Keratinocyte (primary cell): ENCODE results near the gene ABHD8. TPM values are rescaled to one million over a fixed set of nuclear protein-coding genes. Genes with fewer than 3 reads are reported as not detected.

Experiments
- DNase-seq: peaks from one replicate; pipeline ENCODE4 v3.0.0-alpha.2; 2011; ENCODE audit warnings: low read depth, missing footprints, low spot score
- FAIRE-seq: peaks from 2 replicates; lab custom pipeline; 2011; peaks lifted over from hg19 to GRCh38; lab: Jason Lieb, UNC
- H2AFZ ChIP-seq: 2 replicates; pipeline ENCODE4 v1.6.0; 2012; ENCODE audit warnings: low read length, control low read depth, inconsistent platforms; ENCODE audit not compliant: control insufficient read depth
- H3K27ac ChIP-seq: 2 replicates; pipeline ENCODE4 v1.5.1; 2011; ENCODE audit warnings: low read length; ENCODE audit not compliant: control insufficient read depth, insufficient read depth
- H3K27me3 ChIP-seq: 3 replicates; pipeline ENCODE4 v1.6.0; 2011; ENCODE audit warnings: low read length; ENCODE audit not compliant: control insufficient read depth, insufficient read depth; ENCODE audit errors: extremely low read depth
- H3K36me3 ChIP-seq, 2 experiments: 2 replicates in 1 of 2; 3 replicates in 1 of 2; pipeline ENCODE4 v1.5.1; 2011; ENCODE audit warnings: low read length in 2 of 2, mild to moderate bottlenecking in 1 of 2; ENCODE audit not compliant: control insufficient read depth in 2 of 2, insufficient read depth in 2 of 2; ENCODE audit errors: extremely low read depth in 1 of 2
- H3K4me1 ChIP-seq: 3 replicates; pipeline ENCODE4 v1.5.1; 2011; ENCODE audit warnings: low read length; ENCODE audit not compliant: control insufficient read depth, insufficient read depth; ENCODE audit errors: extremely low read depth
- H3K4me2 ChIP-seq: 3 replicates; pipeline ENCODE4 v1.6.0; 2011; ENCODE audit warnings: low read depth, low read length; ENCODE audit not compliant: control insufficient read depth, insufficient read depth; ENCODE audit errors: extremely low read depth
- H3K4me3 ChIP-seq, 3 experiments: fragments of 200-600 bp in 1 of 3; sonication (generic) in 1 of 3; 2 replicates in 2 of 3; 3 replicates in 1 of 3; pipeline ENCODE4 v1.5.1; 2011 to 2016; ENCODE audit warnings: low read length in 3 of 3, mild to moderate bottlenecking in 3 of 3, control low read depth in 2 of 3, inconsistent platforms in 1 of 3, low read depth in 1 of 3, mixed read lengths in 1 of 3, mixed run types in 1 of 3, moderate library complexity in 1 of 3; ENCODE audit not compliant: control insufficient read depth in 2 of 3, insufficient read depth in 2 of 3; ENCODE audit errors: extremely low read depth in 1 of 3
- H3K79me2 ChIP-seq: 2 replicates; pipeline ENCODE4 v1.6.0; 2012; ENCODE audit warnings: low read length; ENCODE audit not compliant: control insufficient read depth, insufficient read depth
- H3K9ac ChIP-seq: 3 replicates; pipeline ENCODE4 v1.6.0; 2011; ENCODE audit warnings: low read length; ENCODE audit not compliant: control insufficient read depth, insufficient read depth; ENCODE audit errors: extremely low read depth
- H3K9me1 ChIP-seq: 3 replicates; pipeline ENCODE4 v1.6.0; 2011; ENCODE audit warnings: low read length; ENCODE audit not compliant: control insufficient read depth, insufficient read depth; ENCODE audit errors: extremely low read depth
- H3K9me3 ChIP-seq: 2 replicates; pipeline ENCODE4 v1.5.1; 2012; ENCODE audit warnings: low read depth, low read length; ENCODE audit not compliant: control insufficient read depth
- H4K20me1 ChIP-seq: 3 replicates; pipeline ENCODE4 v1.6.0; 2011; ENCODE audit warnings: low read length; ENCODE audit not compliant: control insufficient read depth, insufficient read depth; ENCODE audit errors: extremely low read depth
- EZH2 ChIP-seq: IDR thresholded peaks from one replicate; pipeline ENCODE4 v1.6.1; 2012; ENCODE audit warnings: inconsistent platforms, mild to moderate bottlenecking, low read length, moderate library complexity
- dilution Hi-C: fragments of 300-500 bp; cut with MboI; formaldehyde crosslinking; loops from one replicate; pipeline ENCODE4 v1.7.0; 2020; ENCODE audit warnings: low sequenced_read_pairs; ENCODE audit not compliant: extremely low pct_ligation_motif_present
- polyA plus RNA-seq, 5 experiments: library from polyadenylated mRNA; depleted of rRNA in 3 of 5; stranded (reverse) in 3 of 5; stranded (forward) in 1 of 5; unstranded in 1 of 5; fragments of >200 nt; gene quantifications; 1 replicate in 1 of 5; 2 replicates in 3 of 5; 3 replicates in 1 of 5; pipeline versions ENCODE4 v1.2.1 to v1.2.3, GENCODE V29; 2011 to 2012; ENCODE audit warnings: missing spikeins in 2 of 5, low read depth in 1 of 5, low replicate concordance in 1 of 5
- TF ChIP-seq, protein P1 (sequence below), 3 experiments: IDR thresholded peaks in 1 of 3; conservative IDR thresholded peaks in 1 of 3; optimal IDR thresholded peaks in 1 of 3; 2 replicates in 2 of 3; 3 replicates in 1 of 3; pipeline versions ENCODE3 to v1.5.1; 2011; ENCODE audit warnings: low read length in 3 of 3, mild to moderate bottlenecking in 3 of 3, moderate library complexity in 2 of 3, control low read depth in 1 of 3, inconsistent platforms in 1 of 3; ENCODE audit not compliant: insufficient read depth in 2 of 3; ENCODE audit errors: extremely low read depth in 1 of 3

Gene ABHD8
- polyA plus RNA-seq, 1 donor (not counting 4 experiments of a cell fraction or from before 2014, with no cell fraction given): 4.1 TPM

DNA sequence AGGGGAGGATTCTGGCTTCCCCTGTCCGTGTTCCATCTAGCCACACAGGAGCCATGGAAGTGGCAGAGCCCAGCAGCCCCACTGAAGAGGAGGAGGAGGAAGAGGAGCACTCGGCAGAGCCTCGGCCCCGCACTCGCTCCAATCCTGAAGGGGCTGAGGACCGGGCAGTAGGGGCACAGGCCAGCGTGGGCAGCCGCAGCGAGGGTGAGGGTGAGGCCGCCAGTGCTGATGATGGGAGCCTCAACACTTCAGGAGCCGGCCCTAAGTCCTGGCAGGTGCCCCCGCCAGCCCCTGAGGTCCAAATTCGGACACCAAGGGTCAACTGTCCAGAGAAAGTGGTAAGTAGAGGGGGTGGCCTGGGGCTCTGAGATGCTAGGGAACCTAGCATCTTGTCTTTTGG, 34.5 kb downstream of the ABHD8 start:
- Histone ChIP-seq H3K36me3 (peaks cover 12 to 15% of the 10 kb centered on the region in 2 experiments), H3K4me2 (no peak overlapping the region), H2AFZ (no peak overlapping the region), H3K79me2 (peaks cover 10% of the 10 kb centered on the region), H3K9ac (no peak overlapping the region), H3K27me3 (no peaks in the 10 kb centered on the region), H3K9me1 (no peaks in the 10 kb centered on the region), H3K4me1 (peaks cover 8% of the 10 kb centered on the region), H4K20me1 (no peaks in the 10 kb centered on the region), H3K27ac (no peak overlapping the region), H3K9me3 (no peaks in the 10 kb centered on the region), H3K4me3 (no peak overlapping the region)
- dilution Hi-C loops: no loop called here
- FAIRE-seq: no peak
- TF ChIP-seq, protein P1, sequence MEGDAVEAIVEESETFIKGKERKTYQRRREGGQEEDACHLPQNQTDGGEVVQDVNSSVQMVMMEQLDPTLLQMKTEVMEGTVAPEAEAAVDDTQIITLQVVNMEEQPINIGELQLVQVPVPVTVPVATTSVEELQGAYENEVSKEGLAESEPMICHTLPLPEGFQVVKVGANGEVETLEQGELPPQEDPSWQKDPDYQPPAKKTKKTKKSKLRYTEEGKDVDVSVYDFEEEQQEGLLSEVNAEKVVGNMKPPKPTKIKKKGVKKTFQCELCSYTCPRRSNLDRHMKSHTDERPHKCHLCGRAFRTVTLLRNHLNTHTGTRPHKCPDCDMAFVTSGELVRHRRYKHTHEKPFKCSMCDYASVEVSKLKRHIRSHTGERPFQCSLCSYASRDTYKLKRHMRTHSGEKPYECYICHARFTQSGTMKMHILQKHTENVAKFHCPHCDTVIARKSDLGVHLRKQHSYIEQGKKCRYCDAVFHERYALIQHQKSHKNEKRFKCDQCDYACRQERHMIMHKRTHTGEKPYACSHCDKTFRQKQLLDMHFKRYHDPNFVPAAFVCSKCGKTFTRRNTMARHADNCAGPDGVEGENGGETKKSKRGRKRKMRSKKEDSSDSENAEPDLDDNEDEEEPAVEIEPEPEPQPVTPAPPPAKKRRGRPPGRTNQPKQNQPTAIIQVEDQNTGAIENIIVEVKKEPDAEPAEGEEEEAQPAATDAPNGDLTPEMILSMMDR (optimal IDR thresholded peaks at IDR 0.05 in 1 of 3, IDR thresholded peaks at IDR 0.05 in 1 of 3, conservative IDR thresholded peaks at IDR 0.05 in 1 of 3; ENCODE audit: extremely low read depth in 1 of 3, insufficient read depth in 2 of 3, low read length in 3 of 3): no peak
- no peak for TF ChIP-seq EZH2
- DNase-seq: no peak

DNA sequence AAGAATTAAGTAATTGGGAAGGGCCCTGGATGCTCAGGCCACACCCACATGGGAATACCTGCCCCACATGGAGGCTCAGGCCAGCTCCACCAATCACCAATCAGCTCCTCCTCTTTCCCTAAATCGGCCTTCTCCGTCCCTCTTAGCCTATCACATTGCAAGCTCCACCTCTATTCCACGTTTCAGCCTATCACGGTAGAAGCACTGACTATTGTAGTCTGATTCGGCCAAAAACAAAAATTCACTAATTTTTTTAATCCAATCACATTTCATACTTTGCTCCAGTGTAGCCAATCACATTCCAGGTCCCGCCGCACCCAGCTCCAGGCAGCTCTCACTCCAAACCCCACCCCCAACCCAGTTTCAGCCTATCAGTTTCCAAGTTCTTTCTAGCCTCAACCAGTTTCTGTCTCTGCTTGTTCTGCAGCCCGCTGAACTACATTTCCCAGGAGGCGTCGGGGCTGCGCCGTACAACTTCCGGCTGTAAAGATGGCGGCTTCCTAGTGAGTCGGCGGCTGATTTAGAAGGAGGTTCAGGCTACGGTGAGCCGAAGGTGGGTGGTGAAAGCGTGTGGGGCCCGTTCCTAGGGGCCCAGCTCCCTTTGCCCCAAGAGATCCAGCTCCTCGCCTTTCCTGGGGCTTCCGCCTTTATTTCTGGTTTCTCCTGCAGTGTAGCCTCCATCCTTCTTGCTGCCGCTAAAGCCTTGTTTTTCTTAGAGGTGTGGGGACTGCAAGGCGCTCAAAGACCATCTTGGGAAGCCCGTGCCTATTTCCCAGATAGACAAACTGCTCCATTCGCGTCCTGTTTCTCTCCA, 36.0 kb downstream of the ABHD8 start, which contains the start of gene BABAM1:
Gene BABAM1, plus strand, starts transcription at position 469 of the 814 bp plus-strand sequence. CDS start 1,364 bp downstream, outside the sequence.
- FAIRE-seq (peak; percentile 88), DNase-seq (peak; percentile 94)
- peak within 1 kb of the TSS; percentile 91 for H3K27ac ChIP-seq
- no peaks in the 10 kb centered on the region for H3K9me1 ChIP-seq
- peaks cover 10% of the 10 kb centered on the region for H3K79me2 ChIP-seq
- H3K4me3 ChIP-seq: peak within 1 kb of the TSS; percentile 61 to 93 (median 90)
- H3K4me1 ChIP-seq: peaks cover 8% of the 10 kb centered on the region
- no peaks in the 10 kb centered on the region for H3K9me3 ChIP-seq
- H2AFZ ChIP-seq: peak within 1 kb of the TSS; percentile 93
- no peaks in the 10 kb centered on the region for H4K20me1 ChIP-seq
- no peaks in the 10 kb centered on the region for H3K27me3 ChIP-seq
- peaks cover 10 to 12% of the 10 kb centered on the region in 2 experiments for H3K36me3 ChIP-seq
- H3K4me2 ChIP-seq: peak within 1 kb of the TSS; percentile 99
- no peak for TF ChIP-seq EZH2
- TF ChIP-seq, protein P1 (optimal IDR thresholded peaks at IDR 0.05 in 1 of 3, IDR thresholded peaks at IDR 0.05 in 1 of 3, conservative IDR thresholded peaks at IDR 0.05 in 1 of 3; ENCODE audit: extremely low read depth in 1 of 3, insufficient read depth in 2 of 3, low read length in 3 of 3): no peak
- peak within 1 kb of the TSS; percentile 92 for H3K9ac ChIP-seq
- dilution Hi-C loops: no loop called here
